ENCODE measurements around the gene CHST11. TPM values are rescaled to one million over a fixed set of nuclear protein-coding genes. Genes with fewer than 3 reads are reported as not detected.

CHST11 gene
- total and polyA plus RNA-seq, 2 of the 4 experiments (the other 2 are of a cell fraction) = 1.4 to 2.7 TPM

DNA sequence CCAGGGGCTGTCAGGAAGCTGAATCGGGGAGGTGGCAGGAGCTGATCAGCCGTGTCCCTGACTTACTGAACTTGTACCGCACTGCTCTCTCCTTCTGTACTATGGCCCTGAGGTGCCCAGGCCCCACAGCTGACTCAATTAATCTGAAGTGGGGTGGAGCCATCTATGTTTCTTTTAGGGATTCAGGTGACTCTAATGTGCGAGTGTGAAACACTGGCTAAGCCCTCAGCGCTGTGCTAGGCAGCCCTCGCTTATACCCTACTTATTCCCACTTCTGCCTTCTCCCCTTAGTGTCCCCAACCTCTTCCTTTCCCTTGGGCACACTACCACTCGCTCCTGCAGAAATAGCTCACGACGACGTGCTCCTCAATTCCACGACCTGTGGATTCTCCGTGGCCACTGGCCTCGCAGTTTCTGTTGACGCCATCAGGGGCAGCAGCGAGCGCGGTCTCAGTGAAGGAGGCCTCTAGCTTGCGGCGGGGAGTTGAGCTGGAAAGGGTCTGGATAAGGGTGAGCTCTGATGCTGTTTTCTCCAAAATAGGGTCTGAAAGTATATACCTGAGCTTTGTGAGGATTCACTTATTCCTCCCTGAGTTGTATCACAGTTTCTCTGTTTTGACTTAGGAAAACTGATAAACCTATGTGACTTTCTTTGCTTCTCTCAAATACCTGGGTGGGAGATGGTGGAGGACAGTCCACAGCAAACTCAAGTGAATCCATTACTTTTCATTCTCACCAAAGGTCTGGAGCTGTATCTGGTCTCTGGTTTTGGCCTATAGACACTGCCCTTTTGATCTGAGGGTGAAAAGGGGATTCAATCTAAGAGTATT, 333.8 kb downstream of the CHST11 start:
- 0 out of 2 replicates have a peak, but pooled peaks have one; percentile 7 for TF ChIP-seq SMC3 (IDR thresholded peaks at IDR 0.05; ENCODE audit: low read depth, low read length)
- TF ChIP-seq RAD21 (IDR thresholded peaks at IDR 0.05; ENCODE audit: low read length) = peak; percentile 32; the same call in 1 of the 2 replicates
- TF ChIP-seq, protein P1, sequence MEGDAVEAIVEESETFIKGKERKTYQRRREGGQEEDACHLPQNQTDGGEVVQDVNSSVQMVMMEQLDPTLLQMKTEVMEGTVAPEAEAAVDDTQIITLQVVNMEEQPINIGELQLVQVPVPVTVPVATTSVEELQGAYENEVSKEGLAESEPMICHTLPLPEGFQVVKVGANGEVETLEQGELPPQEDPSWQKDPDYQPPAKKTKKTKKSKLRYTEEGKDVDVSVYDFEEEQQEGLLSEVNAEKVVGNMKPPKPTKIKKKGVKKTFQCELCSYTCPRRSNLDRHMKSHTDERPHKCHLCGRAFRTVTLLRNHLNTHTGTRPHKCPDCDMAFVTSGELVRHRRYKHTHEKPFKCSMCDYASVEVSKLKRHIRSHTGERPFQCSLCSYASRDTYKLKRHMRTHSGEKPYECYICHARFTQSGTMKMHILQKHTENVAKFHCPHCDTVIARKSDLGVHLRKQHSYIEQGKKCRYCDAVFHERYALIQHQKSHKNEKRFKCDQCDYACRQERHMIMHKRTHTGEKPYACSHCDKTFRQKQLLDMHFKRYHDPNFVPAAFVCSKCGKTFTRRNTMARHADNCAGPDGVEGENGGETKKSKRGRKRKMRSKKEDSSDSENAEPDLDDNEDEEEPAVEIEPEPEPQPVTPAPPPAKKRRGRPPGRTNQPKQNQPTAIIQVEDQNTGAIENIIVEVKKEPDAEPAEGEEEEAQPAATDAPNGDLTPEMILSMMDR (conservative IDR thresholded peaks at IDR 0.05; ENCODE audit: low read depth, low read length) = peak; percentile 39
- TF ChIP-seq, protein P2, sequence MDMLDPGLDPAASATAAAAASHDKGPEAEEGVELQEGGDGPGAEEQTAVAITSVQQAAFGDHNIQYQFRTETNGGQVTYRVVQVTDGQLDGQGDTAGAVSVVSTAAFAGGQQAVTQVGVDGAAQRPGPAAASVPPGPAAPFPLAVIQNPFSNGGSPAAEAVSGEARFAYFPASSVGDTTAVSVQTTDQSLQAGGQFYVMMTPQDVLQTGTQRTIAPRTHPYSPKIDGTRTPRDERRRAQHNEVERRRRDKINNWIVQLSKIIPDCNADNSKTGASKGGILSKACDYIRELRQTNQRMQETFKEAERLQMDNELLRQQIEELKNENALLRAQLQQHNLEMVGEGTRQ (IDR thresholded peaks at IDR 0.05; ENCODE audit: low read depth, low read length) = no peak
- no peaks in the 10 kb centered on the region for H3K9me3 ChIP-seq (ENCODE audit: control insufficient read depth, insufficient read depth, low read length)
- ChIA-PET POLR2A (ENCODE audit: unreplicated experiment) (no interaction called here), CTCF (interaction anchor here (0.7 to 1.8 kb wide), 6 partner anchors 9 to 187 kb away, joined by 3 to 4 read pairs (median 3); no protein-coding TSS in a partner anchor)
- no TSS peak for BruUV-seq (replicated peaks)
- no peak overlapping the region for H3K56ac ChIP-seq (ENCODE audit: extremely low read depth, insufficient read depth, low read length)
- ATAC-seq (ENCODE audit: low read depth) = peak; percentile 66; the same call in 1 of the 2 replicates
- H2BK5ac ChIP-seq (ENCODE audit: low read depth, low read length, poor library complexity, severe bottlenecking) = no peak overlapping the region
- H2AK9ac ChIP-seq (replicated peaks; ENCODE audit: low read depth, low read length, poor library complexity) = peak overlapping the region; percentile 62
- H4K8ac ChIP-seq (ENCODE audit: low read depth in 2 of 2, low read length in 2 of 2) = no peak overlapping the region
- H4K91ac ChIP-seq (ENCODE audit: insufficient read depth, low read depth, low read length) = no peak overlapping the region
- H3K4me3 ChIP-seq (ENCODE audit: insufficient read depth, low read depth, low read length) = no peak overlapping the region
- 0 out of 2 replicates have a peak overlapping the region, but pooled peaks have one; percentile 34 for H3K4me2 ChIP-seq (ENCODE audit: low read depth, low read length)
- no peak overlapping the region for H3K9ac ChIP-seq (ENCODE audit: low read depth, low read length)
- H2BK20ac ChIP-seq (ENCODE audit: low read depth, low read length) = no peak overlapping the region
- H2BK15ac ChIP-seq (ENCODE audit: low read depth, low read length) = no peak overlapping the region
- no peak overlapping the region; the same call in 1 of the 2 replicates for H2AK5ac ChIP-seq (ENCODE audit: low read depth, low read length)
- dilution Hi-C loops (cut with HindIII; ENCODE audit: low sequenced_read_pairs, unreplicated experiment) = no loop called here
- no peak overlapping the region for H2BK120ac ChIP-seq (ENCODE audit: low read depth, low read length)
- WGBS, 2 experiments (ENCODE audit: extremely low coverage in 2 of 2, insufficient read length in 1 of 2) = 16% methylated on average over 6 of the region's 19 CpGs; no CpG with 5 or more reads in 1 of the 2 experiments
- no peaks in the 10 kb centered on the region for H3K4me1 ChIP-seq (ENCODE audit: control insufficient read depth, insufficient read depth, low read length)
- no peaks in the 10 kb centered on the region for H4K20me1 ChIP-seq (ENCODE audit: insufficient read depth, low read length)
- DNase-seq = peak; percentile 3
- no peak overlapping the region for H3K18ac ChIP-seq (ENCODE audit: low read depth, low read length)
- H3K14ac ChIP-seq (replicated peaks; ENCODE audit: low read depth, low read length) = no peak overlapping the region
- no peak overlapping the region for H3K23ac ChIP-seq (ENCODE audit: low read depth, low read length)
- H3K27me3 ChIP-seq (ENCODE audit: control insufficient read depth, insufficient read depth, low read length) = peaks cover under 1% of the 10 kb centered on the region
- in situ Hi-C loops (cut with MboI; ENCODE audit: low sequenced_read_pairs) = no loop called here
- intact Hi-C loops (cut with micrococcal nuclease) = no loop called here
- no peak overlapping the region for H3K4ac ChIP-seq (ENCODE audit: low read depth, low read length)
- no peaks in the 10 kb centered on the region for H3K79me1 ChIP-seq (ENCODE audit: low read depth in 1 of 2, low read length in 2 of 2)
- peaks cover 3% of the 10 kb centered on the region; the same call in 1 of the 2 replicates for H3K9me1 ChIP-seq (ENCODE audit: insufficient read depth, low read length)
- no peaks in the 10 kb centered on the region for H3K36me3 ChIP-seq (ENCODE audit: control insufficient read depth, insufficient read depth, low read length)
- no peak overlapping the region for H4K5ac ChIP-seq (ENCODE audit: low read depth, low read length)
- peak overlapping the region; percentile 77 for H2AFZ ChIP-seq (replicated peaks; ENCODE audit: low read length, poor library complexity)
- H3K27ac ChIP-seq (ENCODE audit: insufficient read depth, low read length) = no peak overlapping the region
